Head of caudate nucleus (tissue), 42 donors: ENCODE data around the gene RGS10.
"Not testable (repeated sequence)": the region's sequence is repeated elsewhere in the genome, so short reads cannot be mapped to it uniquely, and the experiment has no call there.

Experiments
- DNase-seq, 42 donors: peaks; one replicate each; pipeline versions ENCODE4 v3.0.0 to v3.0.0-alpha.2; 2020 to 2021; ENCODE audit warnings: mixed read lengths in 7 of 42
- intact Hi-C: fragments of 100-400 bp; cut with DNase I; formaldehyde crosslinking; loops from one replicate; pipeline ENCODE4 v1.15.0; 2022

Gene RGS10

DNA sequence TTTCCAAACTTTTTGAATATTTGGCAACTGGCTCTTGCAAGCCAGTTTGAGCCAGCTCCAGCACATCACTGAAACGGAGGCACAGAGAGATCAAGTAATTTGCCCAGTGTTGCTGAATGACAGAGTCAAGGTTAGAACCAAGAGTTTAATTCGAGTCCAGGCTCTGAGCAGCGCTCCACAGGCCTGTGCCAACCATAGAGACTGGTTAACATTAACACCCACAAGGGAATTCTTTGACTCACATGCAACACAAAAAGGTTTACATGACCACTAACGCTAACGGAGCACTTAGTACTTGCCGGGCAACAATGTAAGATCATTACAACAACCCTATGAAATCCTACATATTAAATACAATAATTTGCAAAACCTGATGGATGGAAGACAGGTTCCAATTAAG lies 1.5 kb downstream of the RGS10 start:
- intact Hi-C loops, result no loop called here
- no peak for DNase-seq

DNA sequence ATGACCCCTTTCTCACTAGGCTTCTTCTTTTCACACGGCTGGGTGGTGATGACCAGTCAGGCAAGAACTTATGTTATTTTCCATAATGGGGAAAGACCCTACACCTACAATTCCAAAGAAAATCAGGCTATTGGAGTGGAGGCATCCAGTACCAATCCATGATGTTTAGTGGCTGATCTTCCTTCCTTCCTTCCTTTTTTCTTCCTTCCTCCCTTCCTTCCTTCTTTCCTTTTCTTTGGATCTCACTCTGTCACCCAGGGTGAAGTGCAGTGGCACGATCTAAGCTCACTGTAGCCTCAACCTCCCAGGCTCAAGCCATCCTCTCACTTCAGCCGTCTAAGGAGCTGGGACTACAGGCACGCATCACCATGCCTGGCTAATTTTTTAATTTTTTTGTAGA lies 2.5 kb downstream of the RGS10 start:
- no peak for DNase-seq
- intact Hi-C loops, result no loop called here

DNA sequence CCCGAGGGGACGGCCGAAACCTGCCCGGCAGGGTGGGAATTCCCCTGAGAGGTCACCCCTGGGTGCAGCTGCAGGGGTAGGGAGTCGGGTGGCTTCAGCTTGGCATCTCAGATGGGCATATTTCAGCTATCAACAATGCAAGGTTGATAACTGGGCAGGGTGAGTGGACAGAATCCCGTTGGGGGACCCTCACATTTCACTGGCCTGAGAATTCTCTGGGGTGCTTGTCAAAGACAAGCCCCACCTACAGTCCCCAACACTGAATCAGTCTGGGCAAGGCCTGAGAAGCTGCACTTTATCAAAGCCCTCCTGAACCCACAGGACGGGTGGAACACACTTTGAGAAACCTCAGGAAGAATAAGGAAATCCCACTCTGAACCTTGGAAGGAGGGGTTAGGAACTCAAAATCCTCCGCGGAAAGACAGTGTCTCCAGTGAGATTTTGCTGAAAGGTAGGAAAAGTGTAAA lies 3.1 kb downstream of the RGS10 start:
- intact Hi-C loops, result no loop called here
- DNase-seq, result no peak

DNA sequence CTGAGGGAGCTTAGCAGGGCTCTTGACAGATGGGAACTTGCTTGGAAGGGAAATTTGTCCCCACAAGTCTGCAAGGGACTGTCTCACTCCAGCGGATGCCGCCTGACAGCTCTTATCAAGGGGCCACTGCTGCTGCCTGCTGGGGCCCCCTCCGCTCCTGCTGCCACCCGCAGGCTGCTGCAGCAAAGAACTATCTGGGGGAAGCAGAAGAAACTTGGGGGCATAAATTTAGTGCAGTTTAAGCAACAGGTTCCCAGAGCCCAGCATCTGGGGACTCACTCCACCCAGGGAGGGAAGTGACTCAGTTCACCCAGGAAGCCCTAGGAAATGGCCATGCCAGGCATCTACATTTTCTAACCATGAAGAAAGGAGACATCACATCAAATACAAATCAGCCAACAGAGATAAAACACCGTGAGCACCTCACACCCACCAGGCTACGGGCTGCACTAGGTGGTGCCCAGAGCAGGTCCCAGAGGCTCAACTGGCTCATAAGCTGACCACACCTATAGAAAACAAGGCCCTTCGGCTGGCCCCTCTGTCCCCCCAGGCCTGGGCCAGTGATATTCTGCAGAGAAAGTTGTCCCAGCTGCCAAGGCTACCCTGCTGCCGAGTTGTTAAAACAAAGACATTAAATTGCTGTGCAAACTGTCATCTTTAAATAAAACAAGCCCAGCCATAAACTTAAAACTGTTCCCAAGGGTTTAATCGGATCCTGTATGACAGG lies 3.7 kb downstream of the RGS10 start:
- intact Hi-C loops, result no loop called here
- no peak for DNase-seq

DNA sequence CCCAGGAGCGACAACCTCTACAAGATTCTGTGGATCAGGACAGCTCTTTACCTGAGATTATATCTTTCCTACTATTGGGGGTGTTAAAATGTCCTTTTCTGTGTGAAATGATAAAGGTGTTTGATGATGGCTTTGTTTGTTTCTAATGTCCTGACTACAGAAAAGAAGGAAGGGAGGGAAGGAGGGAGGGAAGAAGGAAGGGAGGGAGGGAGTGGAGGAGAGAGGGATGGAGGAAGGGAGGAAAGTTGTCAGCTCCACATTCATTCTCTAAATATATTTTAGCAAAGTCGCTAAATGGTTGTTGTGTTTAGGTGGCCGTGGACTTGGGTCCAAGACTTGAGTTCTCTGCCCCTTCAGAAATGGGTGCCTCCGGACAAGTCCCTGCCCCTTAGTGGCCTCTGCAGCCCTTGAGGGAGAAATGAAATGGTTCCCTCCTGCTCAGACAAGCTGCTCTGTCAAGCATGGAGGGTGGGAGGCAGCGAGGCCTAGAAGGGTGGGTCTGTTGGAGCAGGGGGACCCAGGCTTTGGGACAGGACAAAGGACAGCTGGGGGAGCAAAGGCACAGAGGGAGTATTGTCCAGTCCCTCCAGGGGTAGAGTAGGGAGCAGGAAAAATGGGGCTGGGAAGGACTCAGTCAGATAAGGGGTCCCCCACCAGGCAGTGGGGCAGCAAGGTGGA lies 4.4 kb downstream of the RGS10 start:
- DNase-seq, result no peak
- intact Hi-C loops, result no loop called here

DNA sequence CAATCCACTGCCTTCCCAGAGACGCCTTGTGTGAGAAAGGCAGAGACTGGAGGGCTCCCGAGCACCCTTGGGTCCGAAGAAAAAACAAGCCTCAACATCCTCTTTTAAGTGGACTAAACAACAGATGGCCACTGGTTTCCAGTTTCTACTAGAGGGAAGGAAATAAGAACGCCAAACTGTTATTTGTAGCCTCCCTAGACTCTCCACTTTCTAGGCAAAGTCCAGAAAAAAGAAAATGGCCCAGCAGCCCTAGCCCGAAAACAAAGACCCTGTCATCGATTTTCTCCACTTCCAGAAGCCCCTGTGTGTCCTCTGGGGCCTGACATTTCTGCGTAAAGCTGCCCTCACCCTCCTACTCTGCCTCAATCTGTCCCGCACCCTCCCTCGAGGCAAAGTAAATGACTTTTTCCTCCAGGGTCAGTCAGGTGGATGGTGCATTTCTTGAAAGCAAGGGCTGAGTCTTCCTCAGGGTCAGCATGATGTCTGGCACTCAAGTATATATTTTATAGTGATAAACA lies 6.0 kb downstream of the RGS10 start:
- DNase-seq, result no peak

DNA sequence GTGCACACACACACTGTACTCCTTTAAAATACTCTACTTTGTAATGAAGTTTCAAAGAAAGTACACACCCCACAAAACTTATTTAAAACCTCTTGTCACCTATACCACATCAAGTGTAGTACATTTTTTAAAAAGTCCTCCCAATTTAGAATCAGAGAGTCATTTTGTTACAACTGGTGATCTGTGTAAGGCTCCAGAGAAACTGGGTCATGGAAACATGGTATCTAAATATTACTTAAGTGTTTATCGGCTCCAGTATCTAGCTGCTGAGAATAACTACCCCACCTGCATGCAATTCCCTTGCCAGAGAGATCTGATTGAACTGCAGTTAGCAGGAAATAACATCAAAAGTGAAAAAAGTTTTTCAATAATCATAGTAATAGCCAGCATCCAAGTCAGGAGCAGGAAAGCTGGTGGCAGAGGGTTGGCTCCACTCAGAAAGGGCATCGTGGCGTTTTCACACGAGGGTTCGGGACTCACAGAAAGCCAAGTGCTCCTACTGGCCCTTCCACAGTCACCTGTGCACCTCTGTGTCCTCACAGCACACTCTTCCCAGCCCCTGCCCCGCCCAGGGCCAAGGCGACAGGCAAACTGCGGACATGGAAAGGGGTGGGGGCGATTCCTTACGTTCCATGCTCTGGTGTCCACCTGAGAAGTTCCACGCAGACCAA lies 6.5 kb downstream of the RGS10 start:
- DNase-seq, result no peak
- intact Hi-C loops, result no loop called here

More for the DNA sequence above, 6.0 kb downstream of the RGS10 start:
- intact Hi-C loops, result no loop called here

DNA sequence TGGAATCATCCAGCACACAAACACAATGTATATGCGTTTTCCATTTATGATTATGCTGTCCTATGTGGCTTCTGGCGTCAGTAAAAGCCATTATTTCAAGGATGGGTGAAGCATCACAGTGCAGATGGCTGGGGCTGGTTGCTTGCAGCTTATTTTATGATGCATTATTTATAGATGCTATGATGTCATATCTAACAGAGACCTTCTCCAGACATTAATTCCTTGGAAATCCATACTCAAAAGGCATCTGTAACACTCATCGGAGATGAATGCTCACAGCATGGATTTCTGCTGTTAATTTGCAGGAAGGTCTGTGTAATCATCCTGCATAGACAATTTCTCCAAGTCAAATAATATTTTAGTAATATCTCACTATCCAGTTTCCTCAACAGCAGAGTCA lies 7.2 kb downstream of the RGS10 start:
- no peak for DNase-seq
- intact Hi-C loops, result no loop called here

DNA sequence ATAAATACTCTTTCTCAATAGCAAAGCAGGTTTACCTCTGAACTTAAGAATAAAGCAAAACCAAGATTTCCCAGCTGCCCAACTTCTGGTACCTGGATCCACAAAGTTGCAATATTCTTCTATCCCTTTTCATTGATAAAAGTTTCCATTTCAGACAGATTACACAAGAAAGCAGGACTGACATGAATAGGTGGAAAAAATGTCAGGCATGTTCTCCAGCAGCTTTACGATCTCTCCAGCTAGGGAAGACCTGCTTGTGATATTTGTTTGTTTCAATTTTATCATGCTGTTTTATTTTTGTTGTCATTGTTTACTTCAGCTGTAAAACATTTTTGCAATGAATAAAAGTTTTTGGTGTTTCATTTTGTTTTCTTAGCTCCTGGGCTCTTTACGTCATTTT lies 9.0 kb downstream of the RGS10 start:
- DNase-seq, result no peak
- intact Hi-C loops, result no loop called here

DNA sequence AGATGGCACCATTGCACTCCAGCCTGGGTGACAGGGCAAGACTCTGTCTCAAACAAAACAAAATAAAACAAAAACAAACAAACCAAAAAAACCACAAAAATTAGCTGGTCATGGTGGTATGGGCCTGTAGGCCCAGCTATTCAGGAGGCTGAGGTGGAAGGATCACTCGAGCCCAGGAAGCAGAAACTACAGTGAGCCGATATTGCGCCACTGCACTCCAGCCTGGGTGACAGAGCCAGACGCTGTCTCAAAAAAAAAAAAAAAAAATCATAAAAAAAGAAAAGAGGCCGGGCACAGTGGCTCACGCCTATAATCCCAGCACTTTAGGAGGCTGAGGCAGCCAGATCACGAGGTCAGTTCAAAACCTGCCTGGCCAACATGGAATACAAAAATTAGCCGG lies 9.7 kb downstream of the RGS10 start:
- intact Hi-C loops, DNase-seq: not testable (repeated sequence)

DNA sequence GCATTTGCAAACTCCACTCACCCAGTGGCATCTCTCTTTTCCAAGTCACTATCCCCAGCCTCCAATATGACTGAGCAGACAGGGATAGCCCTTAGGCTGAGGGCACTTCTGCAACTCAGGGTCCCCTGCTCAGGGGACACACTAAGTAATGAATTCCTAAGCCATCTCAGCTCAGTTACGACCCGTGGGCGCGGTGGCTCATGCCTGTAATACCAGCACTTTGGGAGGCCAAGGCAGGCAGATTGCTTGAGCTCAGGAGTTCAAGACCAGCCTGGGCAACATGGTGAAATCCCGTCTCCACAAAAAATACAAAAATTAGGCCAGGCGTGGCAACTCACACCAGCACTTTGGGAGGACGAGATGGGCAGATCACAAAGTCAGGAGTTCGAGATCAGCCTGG lies 10.3 kb downstream of the RGS10 start:
- intact Hi-C loops, DNase-seq: not testable (repeated sequence)

DNA sequence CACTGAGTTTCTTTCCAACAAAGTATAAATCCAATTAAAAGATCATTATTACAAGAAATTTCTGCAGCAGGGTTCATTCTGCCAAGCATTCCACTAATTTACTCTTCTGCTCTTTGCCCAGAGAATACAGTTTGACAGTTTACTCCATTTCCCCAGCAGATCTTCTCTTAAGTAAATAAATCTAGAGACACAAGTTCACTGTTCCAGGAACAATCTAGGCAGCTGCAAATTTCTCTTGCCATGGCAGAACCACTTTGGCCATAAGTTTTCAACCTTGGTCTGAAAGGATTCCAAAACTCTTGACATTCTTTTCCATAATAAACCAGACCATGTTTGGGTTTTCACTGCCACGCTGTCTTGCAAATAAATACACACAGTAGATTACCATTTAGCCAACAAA lies 11.5 kb downstream of the RGS10 start:
- no peak for DNase-seq
- intact Hi-C loops, result no loop called here

DNA sequence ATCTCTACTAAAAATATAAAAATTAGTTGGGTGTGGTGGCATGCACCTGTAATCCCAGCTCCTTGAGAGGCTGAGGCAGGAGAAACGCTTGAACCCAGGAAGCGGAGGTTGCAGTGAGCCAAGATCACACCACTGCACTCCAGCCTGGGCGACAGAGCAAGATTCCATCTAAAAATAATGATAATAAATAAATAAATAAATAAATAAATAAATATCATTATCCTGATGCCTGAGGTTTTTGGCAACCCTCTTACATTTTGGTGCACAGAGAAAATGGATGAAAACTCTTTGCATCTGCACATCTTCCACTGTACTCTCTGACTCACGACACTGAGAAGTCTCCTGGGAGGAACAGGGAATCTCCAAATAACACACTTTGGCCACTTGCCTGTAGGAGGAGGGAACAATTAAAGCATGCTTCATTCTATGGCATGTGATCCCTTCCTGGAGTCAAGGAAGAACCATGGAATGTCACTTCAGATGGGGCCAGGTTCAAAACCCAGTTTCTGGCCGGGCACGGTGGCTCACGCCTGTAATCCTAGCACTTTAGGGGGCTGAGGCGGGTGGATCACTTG lies 13.8 kb downstream of the RGS10 start:
- DNase-seq, intact Hi-C loops: not testable (repeated sequence)

DNA sequence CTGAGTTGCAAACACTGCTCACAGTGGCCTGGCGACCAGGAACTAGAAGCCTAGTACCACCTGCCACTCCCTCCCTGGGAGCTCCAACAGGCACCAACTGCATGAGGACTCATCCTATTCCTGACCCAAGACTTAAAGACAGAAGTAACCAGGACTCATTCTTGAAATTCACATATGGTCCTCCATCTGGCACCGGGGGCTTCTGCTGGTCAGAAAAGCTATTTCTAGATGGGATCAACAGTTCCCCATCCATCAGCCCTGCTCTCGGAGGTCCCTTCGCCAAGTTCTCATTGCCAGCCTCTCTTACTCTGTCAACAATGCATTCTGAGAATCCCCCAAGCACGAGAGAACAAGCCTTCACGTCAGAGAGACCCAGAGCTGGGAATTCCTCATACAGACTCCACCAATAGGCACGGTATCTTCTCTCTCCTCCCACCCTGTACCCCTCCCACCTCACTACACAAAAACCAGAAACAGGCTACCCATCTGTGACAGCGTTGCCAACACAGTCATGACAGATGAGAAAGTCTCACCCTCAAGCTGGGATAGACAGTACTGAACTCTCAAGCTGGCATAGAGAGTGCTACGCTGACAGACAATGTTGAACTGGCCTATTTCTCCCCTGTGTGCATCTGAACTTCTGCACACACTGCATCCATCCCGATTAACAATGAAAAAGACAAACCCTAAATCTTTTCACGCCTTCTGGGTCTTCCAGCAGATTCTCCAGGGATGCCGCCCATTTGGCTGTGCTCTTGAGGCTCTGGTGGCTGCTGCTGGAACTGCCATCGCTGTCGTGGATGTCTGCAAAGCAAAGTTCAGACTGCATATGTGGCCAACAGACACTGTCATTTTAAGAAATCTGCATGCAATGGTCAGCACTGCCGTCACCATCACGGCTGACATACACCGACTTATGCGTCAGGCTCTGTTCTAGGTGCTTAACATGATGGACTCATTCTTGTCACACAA lies 15.6 kb downstream of the RGS10 start:
- DNase-seq, result no peak
- intact Hi-C loops, result no loop called here

DNA sequence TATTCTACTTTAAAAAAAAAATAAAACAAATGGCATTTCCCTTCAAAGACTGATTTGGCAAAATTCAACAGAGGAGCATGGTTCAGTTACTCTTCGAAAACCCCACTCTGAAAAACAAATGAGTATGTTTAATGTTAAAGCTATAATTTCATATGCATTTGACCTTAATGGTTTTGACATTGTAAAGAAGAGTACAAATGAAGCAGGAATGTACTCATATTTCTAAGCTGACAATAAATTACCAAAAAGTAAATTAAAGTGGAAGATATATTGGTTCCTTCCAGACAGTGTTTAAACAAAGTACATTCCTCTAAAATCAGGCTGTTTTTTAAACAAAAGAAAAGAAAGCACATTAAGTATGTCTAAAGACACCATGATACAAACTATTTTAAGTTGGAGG lies 16.4 kb downstream of the RGS10 start:
- no peak for DNase-seq
- intact Hi-C loops, result no loop called here

DNA sequence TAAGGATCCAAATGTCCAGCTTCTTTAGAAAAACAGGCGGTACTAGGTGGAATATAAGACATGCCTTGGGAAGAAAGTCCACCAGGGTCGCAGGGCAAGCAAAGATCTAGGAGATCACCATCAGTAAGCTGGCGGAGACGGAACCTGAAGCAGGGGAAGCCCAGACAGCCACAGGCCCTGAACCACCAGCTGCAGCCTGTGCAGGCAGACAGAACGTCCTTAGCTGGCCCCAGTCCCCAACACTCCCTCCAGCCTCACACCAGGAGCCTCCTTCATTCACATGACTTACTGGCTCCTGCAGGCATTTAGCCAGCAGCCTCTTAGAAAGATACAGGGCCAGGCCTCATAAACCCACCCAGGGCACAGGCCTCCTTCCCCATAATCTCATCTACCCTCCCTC lies 17.4 kb downstream of the RGS10 start:
- no peak for DNase-seq
- intact Hi-C loops, result no loop called here

DNA sequence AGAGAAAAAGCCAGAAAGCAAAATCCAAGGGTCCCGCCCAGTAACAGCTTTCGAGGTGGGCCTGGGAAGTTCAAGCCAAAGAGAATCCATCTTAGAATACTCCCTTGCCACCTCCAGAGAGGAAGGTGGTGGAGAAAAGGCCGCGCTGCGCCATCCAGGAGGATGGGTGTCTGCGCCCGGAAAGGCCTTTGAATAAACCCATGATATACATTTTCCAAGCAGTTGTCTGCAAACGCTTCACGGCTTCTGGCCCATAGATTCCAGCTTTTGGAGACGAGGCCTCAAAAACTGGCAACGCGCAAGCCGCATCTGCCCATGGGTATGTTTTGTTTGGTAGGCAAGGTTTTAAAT lies 17.8 kb downstream of the RGS10 start:
- intact Hi-C loops, result no loop called here
- DNase-seq, result no peak

DNA sequence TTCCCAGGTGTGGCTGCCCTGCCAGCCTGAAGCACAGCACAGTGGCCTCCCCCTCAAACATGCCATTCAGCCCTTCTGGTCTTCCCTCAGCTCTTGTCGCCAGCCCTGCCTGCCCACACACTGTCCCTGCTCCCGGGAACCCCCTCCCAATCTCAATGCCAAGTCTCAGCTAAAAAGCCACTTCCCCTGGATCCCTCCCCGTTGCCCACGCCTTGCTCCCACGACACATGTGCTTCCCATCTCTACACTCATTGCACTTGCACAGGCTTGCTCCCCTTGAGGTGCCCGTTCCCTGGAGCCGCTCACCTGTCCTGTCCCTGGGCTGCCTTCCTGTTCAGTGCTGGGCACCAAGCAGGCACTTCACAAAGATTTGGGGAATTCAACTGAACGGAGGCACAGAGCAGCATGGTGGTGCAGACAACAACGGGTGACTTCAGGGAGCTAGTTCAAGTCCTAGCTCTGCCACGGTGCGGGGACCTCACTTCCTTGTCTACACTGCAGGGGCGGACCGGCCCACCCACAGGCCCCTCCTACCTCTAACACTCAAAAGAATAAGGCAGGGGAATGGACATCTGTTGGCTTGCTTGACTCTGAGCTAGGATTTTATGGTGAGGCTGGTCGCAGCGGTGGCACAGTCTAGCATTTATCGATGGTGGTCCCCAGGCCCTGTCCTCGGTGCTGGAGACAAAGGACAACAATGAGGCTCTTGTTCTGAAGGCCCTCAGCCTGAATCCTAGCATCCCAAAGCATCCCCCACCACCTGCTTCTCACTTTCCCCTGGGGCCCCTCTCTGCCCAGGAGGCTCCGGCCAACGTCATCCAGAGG lies 18.4 kb downstream of the RGS10 start:
- DNase-seq, result no peak
- intact Hi-C loops, result no loop called here
